Measurements from ENCODE around the gene MAPKAPK3.

The MAPKAPK3 gene

DNA sequence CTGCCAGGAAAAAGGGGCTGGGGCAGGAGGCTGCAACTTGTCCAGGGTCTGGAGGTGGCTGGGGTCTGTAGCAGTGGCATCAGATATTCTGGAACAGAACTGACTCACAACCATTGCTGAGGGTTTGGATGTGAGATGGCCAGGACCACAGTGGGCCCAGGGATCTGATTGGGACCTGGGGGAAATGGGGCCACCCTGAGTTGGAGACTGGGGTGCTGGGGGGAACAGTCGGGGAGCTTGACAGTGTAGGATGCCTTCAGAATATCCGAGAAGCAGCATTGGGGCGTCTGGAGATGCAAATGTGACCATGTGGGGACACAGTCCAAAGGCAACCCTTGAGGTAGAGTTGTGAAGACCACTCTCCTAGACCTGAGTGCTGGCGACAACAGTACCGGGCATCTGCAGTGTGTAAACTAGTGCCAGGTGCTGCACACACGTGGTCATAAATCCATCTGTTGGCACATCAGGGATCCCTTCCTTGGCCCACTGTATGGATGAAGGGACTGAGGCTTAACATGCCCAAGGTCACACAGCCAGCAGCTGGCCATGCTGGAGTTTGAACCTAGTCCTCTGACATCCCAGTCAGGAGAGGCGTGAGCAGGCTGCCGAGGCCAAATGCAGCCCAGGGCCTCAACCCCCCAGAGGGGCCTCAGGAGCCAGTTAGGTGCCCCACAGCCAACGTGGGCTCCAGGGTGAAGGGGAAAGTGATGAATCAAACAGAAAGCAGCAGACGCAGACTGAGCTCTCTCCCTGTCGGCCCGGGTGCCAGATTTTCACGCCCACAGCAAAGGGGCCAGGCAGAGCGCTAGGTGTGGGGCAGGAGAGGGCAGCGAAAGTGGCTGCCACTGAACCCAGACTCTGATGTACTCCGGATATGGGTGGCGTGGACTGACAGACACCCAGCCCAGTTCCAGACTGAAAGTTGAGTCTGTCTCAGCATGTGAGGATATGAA, 28.9 kb upstream of the MAPKAPK3 start:
- no peak for DNase-seq

GRCh38 chr3:50588759-50589433, 28.1 kb upstream of the MAPKAPK3 start:
- no peak for DNase-seq

DNA sequence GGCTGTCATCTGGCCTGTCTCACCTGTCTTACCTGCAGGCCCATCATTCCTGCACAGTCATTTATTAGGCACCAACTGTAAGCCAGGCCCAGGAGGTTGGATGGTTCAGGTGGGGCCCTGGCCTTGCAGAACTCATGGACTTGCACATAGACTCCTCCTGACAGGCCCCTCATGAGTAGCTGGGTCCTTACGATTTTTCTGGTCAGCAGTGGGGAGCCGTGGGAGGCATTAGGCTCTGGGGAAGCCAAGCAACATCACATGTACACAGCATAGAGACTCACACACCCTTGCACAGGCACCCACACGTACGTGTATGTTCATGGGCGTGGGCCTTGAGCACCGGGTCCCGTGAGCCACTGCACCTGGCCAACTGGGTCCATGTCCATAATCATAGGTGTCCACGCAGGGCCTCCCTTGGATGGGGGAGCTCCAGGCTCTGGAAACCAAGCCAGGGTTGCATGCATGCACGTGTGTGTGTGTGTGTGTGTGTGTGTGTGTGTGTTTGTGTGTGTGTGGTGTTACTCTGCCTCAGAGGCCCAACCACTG, 25.7 kb upstream of the MAPKAPK3 start:
- no peak for DNase-seq

DNA sequence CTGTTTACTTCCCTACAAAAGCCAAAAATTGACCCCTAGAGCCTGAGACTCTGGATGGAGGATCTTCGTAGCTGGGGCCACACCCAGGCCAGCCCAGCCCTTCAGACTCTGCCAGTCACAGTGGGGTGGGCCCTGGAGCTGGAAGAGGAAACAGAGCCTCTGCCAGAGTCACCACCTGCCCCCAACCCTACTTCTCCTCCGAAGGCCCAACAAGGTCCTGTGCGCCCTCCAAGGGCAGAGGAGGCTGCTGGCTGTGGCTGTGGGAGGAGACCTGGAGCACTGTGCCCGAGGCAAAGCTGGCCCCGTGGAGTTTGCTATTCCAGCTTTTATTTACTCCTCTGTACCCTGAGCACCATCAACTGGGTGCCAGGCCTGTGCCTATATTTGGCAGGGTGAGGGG, 24.4 kb upstream of the MAPKAPK3 start:
- DNase-seq = no peak

GRCh38 chr3:50594253-50594785, 22.6 kb upstream of the MAPKAPK3 start:
- DNase-seq = no peak

- DNase-seq = no peak
Measured at GRCh38 chr3:50599115-50599715, 17.7 kb upstream of the MAPKAPK3 start.

DNA sequence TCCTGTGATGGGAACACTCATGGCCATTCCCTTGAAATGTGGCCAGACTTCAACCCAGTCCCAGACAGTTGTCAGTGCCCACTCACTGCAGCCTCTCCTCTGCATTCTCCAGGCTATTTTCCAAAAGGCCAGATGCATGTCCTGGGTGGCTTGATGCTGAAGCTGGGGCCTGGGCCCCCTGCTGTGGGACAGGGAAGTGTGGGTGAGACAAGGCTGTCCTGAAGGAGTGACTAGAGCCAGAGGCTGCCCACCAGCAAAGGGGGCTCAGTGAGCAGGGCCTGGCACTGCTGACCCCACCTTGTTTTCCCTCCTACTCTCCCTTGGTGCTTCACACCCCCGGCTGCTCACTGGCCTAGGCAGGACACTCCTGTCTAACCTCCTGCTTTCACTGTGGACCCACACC, 17.2 kb upstream of the MAPKAPK3 start:
- no peak for DNase-seq

GRCh38 chr3:50600141-50600753, 16.7 kb upstream of the MAPKAPK3 start:
- no peak for DNase-seq

DNA sequence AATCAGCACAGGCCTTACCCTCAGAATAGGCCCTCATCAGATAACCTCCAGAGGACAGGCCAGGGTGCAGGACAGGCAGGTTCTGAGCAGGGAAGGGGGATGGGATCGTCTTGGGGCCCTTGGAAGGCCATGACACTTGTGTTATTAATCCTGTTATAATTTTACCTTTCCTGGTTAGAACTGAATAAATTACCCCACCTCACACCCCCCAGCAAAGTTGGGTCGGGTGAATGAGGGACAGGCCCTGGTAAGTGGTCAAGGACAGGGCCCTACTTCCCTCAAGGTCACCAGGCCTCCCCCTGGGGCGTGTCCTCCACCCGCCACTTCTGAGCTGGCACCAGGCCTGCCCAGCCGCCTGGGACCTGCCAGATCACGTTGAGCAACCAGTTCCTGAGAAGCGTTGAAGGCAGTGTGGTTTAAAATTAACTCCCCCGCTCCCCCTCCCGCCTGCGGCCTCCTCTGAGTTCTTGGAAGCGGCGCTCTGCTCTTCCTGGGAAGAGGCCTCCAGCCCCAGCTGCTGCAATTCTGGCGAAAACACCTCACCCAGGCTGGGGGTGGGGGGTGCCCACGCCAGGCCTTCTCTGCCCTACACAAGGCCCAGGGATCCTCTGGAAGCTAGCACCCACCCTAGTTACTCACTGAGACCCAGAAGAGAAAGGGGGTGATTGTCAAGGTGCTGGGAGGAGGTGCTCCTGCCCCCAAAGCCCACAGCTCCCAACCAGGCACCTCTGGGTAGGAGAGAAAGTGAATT, 15.9 kb upstream of the MAPKAPK3 start:
- DNase-seq = no peak

- no peak for DNase-seq
Measured at GRCh38 chr3:50602595-50603191, 14.3 kb upstream of the MAPKAPK3 start.

DNA sequence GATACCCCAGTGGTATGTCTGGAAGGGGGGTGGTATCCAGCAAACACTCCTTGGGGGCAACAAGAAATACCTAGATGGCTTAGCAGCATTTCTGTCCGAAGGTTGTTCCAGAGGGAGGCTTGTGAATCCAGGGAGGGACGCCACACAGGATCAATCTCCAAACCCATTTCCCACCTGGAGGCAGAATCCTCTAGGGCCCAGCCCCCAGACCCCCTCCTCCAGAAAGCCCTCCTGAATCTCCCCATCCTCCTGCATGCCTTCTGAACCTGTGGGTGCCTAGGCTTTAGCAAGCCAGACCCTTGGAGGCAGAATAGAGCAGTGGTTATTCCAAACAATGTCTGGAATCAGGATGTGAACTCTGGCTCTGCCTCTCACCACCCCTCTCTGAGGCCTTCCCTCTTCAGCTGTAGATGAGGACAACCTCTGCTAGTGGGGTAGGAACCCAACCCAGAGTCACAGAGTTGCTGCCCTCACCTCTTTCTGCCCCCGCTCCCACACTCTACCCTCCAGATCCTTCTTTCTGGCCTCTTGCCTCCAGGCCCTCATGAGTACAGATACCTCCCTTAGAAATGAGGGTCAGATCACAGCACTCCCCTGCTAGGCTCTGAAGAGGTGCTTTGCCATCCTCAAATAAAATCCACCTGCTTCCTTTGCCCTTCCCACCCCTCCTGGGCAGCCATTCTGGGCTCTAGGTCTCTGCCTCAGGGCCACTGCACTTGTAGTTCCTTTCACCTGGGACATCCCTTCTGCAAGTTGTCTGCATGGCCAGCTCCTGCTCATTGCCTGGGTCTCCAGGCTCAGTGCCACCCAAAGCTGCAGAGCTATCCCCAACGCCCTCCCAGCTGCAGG, 13.5 kb upstream of the MAPKAPK3 start:
- no peak for DNase-seq

- no peak for DNase-seq
Measured at GRCh38 chr3:50604110-50604621, 12.8 kb upstream of the MAPKAPK3 start.

DNA sequence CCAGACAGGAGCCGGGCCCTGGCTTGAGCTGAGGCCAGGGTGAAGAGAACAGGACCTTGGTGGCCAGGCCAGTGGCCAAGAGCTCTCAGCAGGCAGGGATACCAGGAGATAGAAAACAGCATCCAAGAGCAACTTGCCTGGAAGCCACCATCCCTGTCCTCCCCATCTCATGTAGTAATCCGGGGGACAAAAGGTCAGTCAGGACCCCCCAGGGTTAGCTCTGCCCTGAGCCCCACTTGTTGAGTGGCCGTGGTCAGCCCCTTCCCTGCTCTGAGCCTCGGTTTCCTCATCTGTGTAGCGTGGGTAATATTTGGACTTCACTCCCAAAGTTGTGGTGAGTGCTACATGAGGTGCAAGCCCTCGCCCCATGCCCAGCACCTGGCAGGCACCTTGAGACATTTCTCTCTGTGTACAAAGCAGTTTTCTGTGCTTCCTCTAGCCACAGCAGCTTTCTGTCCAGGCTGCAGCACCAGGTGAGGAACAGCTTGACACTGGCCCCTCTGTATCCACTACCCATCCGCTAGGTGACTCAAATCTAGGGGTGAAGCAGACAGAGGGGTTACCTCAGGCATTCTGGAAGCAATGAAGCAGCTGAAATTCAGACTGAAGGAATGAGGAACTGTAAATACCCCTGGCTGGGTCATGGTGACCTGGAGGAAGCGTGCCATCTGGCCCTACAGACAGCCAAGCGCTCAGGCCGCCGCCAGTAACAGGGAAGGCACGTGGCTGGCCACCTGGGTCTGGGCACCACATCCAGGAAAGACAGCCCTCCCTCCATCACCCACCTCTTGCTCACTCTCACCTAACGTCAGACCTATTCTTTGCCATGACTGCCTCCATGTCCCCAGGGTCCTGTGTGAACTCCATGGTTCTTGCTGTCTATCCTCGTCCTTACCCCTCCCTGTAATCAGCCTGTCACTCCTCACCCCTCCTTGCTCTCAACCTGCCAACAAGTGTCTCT, 12.0 kb upstream of the MAPKAPK3 start:
- no peak for DNase-seq

DNA sequence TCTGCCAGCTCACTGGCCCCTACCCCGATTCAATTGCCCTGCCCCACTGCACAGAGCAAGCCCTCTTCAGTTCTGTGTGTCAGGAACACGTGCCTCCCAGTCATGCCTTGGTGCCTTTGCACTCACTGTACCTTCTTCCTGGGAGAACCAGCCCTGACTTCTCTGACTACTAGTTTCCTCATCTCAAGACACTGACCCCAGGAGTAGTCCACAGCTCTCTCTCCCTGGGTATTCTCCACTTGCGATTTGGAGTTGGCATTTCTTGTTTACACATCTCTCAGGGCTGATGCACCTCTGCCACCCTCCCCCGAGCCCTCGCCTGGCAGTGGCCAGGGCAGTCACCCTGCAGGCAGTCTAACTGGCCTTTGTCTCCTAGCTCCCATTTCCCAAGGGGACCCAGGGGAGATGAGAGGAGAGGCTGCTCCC, 11.0 kb upstream of the MAPKAPK3 start:
- DNase-seq = no peak

DNA sequence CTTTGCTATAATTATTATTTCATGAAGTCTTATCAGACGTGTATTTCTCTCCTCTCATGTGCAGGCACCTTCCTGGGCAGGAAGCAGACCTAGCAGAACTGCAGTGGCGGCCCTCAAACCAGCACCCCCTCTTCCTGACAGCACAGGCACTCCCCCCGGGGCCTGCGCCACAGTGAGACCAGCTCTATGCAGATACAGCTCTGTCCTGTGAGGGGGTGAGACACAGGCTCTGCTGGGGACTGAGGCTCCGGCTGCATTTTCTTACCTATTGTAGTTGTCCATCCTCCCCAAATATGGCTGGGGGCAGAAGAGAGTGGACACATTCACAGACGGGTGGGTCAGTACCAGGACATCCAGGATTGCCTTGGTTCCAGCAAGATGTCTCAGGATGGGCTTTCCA, 10.4 kb upstream of the MAPKAPK3 start:
- no peak for DNase-seq

GRCh38 chr3:50607271-50608091, 9.5 kb upstream of the MAPKAPK3 start:
- DNase-seq = no peak

DNA sequence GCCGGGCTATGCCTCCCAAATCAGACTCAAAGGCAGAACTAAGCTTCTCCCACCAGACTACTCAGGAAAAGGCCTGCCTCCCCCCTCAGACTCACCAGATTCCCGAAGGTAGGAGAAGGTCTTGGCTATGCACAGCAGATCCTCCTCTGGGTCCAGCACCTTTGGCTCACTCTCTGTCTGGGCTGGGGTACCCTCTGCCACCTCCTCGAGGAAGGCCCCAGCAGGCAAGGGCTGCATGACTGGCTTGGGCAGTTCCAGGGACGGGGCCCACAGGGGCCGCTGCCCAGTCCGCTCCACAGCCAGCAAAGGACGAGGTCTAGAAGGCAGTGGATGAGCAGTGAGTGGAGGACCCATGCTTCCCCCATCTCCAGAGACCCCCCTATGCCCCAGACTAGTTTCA, 8.7 kb upstream of the MAPKAPK3 start:
- no peak for DNase-seq

DNA sequence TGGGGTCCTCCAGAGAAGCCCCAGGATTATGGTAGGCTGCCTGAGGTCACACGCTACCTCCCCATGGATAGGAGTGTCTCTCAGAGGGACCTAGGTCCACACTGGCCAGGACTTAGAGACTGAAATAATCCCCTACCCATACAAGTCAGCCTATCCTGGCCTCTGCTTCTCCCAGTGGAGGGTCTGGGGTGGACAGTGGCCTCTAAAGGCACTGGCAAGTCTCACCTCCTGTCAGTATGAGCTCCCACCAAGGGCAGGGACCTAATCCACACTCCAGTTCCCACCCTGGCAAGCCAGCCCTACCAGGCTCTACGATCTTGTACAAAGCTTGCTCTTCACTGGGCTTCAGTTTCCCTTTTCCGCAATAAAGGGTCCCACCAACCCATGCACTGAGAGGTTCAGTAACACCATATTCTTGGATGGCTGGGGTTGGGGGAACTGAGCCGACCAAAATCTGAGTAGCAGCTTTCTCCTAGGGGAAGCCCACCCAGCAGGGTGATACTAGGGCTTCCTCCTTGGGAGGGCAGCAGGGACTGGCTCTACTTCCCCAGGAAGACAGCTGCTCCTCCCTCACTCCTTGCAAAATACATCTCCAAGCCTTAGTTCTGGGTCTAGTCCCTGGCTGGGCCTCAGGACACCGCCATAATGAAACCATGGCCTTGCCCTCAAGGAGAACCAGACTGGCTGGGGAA, 7.7 kb upstream of the MAPKAPK3 start:
- no peak for DNase-seq

All from NCI-H146 (cell line).